ENCODE measurements around the gene CALHM4.

- TF ChIP-seq POLR2A (IDR thresholded peaks at IDR 0.05) = no peak
- no peak for TF ChIP-seq CTCF (IDR thresholded peaks at IDR 0.05)
These were observed 45.0 kb upstream of the CALHM4 start for GRCh38 chr6:116508527-116508926.

Measured in gastroesophageal sphincter (tissue), 3 donors.